SK-N-MC (cell line): ENCODE data around the gene ELOB.

Source experiments
- DNase-seq: peaks from one replicate; pipeline ENCODE4 v3.0.0-alpha.2; 2011; ENCODE audit warnings: low read depth, low spot score
- H3K27ac ChIP-seq: fragments of 200-600 bp; sonication (generic); 2 replicates; pipeline ENCODE4 v1.5.1; 2016; ENCODE audit warnings: mixed run types
- H3K36me3 ChIP-seq: fragments of 200-600 bp; sonication (generic); 2 replicates; pipeline ENCODE4 v1.6.1; 2017; ENCODE audit warnings: antibody characterized with exemption, low read length, mixed read lengths; ENCODE audit not compliant: insufficient read depth
- H3K4me3 ChIP-seq: fragments of 200-600 bp; sonication (generic); 2 replicates; pipeline ENCODE4 v1.5.1; 2016
- H3K9ac ChIP-seq: fragments of 200-600 bp; sonication (generic); 2 replicates; pipeline ENCODE4 v1.8.0; 2017; ENCODE audit warnings: mixed run types, mixed read lengths; ENCODE audit not compliant: insufficient read length
- H3K9me3 ChIP-seq: fragments of 200-600 bp; sonication (generic); 2 replicates; pipeline ENCODE4 v1.6.1; 2017; ENCODE audit warnings: low read depth, mild to moderate bottlenecking, antibody characterized with exemption, low read length, moderate library complexity, mixed read lengths
- EZH2 ChIP-seq: fragments of 200-600 bp; sonication (generic); IDR thresholded peaks from one replicate; pipeline ENCODE4 v1.6.1; 2017; ENCODE audit warnings: antibody characterized with exemption
- FOXP2 ChIP-seq: optimal IDR thresholded peaks from 2 replicates; pipeline ENCODE3; 2011; ENCODE audit warnings: mild to moderate bottlenecking, moderate library complexity; ENCODE audit not compliant: insufficient read depth; ENCODE audit errors: extremely low read length, control extremely low read depth
- POLR2AphosphoS5 ChIP-seq: IDR thresholded peaks from 2 replicates; pipeline ENCODE4 v1.6.1; 2012; ENCODE audit warnings: mild to moderate bottlenecking, low read depth, low read length, borderline replicate concordance

The ELOB gene

DNA sequence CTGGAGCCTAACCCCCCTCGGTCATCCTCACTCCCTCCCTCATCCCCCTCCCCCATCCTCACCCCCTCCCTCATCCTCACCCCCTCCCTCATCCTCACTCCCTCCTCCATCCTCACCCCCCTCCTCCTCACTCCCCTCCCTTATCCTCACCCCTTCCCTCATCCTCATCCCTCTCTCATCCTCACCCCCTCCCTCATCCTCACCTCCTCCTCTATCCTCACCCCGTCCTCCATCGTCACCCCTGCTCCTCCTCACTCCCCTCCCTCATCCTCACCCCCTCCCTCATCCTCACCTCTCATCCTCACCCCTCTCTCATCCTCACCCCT, 9.7 kb upstream of the ELOB start:
- TF ChIP-seq POLR2AphosphoS5 (no peak), EZH2 (no peak), FOXP2 (no peak)
- H3K27ac ChIP-seq = no peak overlapping the region

DNA sequence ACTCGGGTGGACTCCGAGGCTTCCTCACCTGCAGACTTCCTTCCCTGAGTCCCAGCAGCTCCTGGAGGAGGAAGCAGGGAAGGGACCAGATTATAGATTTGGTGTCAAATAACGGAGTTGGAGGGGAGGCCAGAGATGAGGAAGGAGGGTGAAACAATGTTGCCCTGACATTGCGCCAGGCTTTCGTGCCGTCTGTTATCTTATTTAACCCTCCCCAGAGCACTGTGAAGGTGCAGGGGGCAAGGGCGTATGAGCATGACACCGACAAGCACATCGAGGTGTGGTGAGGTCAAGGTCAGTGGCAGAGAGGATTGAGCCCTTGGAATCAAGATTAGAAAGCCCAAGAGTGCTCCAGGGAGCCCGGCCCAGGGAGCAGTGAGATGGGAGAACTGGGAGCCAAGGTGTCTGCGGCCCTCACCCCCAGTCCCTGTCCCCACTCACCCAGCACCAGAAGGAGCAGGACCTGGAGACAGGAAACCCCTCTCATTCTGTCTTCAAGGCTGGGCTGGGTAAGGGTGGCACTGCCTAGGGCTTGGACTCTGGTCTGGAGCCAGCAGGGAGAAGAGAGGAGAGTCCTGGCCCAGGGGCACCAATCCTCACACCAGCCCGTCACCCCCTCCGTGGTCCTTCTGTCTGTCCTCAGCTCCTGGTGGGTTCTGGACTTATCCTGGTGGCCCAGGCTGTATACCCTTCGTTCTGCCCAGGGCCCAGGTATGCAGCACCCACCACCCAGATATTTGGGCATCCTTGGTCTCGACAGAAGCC, 9.2 kb upstream of the ELOB start:
- no peaks in the 10 kb centered on the region for H3K36me3 ChIP-seq
- no peaks in the 10 kb centered on the region for H3K9me3 ChIP-seq
- no peak overlapping the region for H3K9ac ChIP-seq
- no peak overlapping the region for H3K4me3 ChIP-seq
- TF ChIP-seq EZH2 = no peak
- no peak for DNase-seq
- no peak overlapping the region for H3K27ac ChIP-seq

More for the DNA sequence above, 9.7 kb upstream of the ELOB start:
- no peaks in the 10 kb centered on the region for H3K36me3 ChIP-seq
- H3K9me3 ChIP-seq = no peaks in the 10 kb centered on the region
- no peak for DNase-seq
- no peak overlapping the region for H3K4me3 ChIP-seq
- H3K9ac ChIP-seq = no peak overlapping the region

DNA sequence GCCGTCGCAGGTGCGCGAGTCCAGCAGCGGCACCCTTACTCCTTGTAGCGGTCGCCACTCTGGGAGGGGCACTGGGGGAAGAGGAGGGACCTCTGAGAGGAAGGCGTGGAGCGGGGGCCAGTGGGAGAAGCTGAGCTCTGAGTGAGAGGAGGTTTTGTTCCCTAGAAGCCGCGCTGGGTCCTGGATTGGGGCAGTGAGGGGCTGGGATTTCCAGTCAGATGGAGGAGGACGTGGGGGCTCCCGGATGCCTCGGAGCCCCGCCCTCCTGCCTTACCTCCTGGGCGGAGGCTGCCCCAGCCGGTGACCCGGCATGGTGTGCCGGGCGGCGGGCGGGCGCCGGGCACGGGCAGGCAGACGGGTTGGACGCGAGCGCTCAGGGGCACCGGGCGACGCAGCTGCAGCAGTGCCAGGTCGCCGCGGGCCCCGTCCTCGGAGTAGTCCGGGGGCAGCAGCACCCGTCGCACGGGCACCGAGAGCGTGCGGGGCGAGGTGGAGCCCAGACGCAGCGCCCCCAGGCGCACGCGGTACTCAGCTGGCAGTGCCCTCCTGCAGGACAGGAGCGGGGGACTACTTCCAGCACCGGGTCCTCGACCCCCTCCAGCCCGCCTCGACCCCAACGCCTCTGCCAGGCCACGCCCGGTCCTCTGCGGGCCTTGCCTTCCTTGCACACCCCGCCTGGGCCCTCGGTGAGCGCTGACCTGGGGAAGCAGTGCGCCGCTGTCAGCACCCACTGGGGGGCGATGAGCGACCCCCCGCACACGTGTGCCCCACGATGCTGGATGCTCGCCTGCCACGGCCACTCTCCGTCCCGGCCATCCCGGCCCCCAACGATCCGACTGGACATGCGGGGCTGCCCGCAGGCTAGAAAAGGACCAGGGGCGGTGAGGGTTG, 8.3 kb upstream of the ELOB start:
- DNase-seq = no peak
- no peaks in the 10 kb centered on the region for H3K9me3 ChIP-seq
- no peak overlapping the region for H3K9ac ChIP-seq
- H3K4me3 ChIP-seq = no peak overlapping the region
- no peak overlapping the region for H3K27ac ChIP-seq
- TF ChIP-seq POLR2AphosphoS5 (no peak), FOXP2 (no peak), EZH2 (no peak)
- no peaks in the 10 kb centered on the region for H3K36me3 ChIP-seq

DNA sequence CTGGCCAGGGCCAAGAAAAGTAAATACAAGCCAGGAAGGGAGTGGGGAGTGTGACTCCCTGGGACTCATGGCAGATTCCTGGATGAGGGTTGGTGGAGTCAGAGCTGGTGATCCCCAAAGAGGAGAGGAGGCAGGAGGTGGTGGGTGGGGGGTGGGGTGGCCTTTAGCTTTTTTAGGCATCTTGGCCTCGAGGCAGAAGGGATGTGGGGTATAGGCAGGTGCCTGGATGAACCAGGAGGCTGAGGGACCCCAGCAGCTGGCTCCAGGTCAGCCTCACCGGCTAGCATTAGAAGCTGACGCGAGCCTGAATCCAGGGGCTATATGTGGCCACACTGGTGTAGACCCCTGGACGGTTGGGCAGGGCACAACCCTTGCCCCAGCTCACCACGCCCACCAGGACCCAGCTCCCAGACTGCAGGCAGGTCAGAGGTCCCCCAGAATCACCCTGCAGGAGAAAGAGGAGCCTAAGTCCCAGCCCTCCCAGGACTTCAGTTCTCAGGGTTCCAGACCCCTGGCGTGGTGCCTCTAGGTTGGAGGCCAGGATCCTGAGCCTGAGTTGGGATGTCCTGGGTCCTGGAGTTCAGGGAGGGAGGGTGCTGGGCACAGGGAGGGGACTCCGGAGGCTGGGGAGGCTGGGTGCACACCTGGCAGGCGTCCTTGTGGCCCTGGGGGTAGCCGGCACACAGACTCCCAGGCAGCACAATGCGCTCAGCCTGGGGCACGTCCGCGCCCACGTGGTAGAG, 7.4 kb upstream of the ELOB start:
- Histone ChIP-seq H3K9me3 (no peaks in the 10 kb centered on the region), H3K36me3 (no peaks in the 10 kb centered on the region), H3K4me3 (no peak overlapping the region), H3K27ac (no peak overlapping the region), H3K9ac (no peak overlapping the region)
- no peak for DNase-seq
- TF ChIP-seq POLR2AphosphoS5 (no peak), FOXP2 (no peak), EZH2 (no peak)

DNA sequence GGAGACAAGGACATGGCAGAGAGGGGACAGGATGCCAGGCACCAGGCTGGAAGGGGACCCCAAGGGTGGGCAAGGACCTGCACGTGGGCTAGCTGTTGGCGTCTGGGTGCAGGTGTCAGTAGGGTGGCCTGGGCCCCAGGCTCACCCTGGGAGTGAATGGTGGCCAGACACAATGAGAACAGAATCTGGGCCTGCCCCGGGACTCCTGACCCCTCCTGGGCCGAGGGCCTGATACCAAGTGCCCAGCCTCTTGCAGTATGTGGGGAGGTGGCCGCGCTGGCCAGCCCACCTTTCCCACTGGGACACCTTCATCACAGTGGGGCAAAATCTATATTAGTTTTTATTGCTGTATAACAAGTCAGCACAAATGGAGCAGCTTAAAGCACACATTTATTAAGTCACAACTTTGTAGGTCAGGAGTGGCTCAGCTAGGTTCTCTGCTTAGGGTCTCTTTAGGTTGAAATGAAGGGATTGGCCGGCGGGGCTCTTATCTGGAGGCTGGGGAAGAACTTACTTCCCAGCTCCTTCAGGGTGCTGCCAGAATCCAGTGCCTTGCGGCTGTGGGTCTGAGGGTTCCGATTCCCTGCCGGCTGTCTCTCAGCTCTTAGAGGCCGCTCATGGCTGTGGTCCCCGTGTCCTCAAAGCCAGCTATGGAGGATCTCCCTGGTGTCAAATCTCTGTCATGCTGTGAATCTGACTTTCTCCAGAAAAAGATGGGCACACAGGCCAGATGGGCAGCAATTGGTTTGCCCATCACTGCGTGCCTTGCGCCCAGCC, 6.7 kb upstream of the ELOB start:
- Histone ChIP-seq H3K4me3 (no peak overlapping the region), H3K9me3 (no peaks in the 10 kb centered on the region), H3K36me3 (no peaks in the 10 kb centered on the region), H3K9ac (no peak overlapping the region), H3K27ac (no peak overlapping the region)
- TF ChIP-seq FOXP2 (no peak), POLR2AphosphoS5 (no peak), EZH2 (no peak)
- no peak for DNase-seq

DNA sequence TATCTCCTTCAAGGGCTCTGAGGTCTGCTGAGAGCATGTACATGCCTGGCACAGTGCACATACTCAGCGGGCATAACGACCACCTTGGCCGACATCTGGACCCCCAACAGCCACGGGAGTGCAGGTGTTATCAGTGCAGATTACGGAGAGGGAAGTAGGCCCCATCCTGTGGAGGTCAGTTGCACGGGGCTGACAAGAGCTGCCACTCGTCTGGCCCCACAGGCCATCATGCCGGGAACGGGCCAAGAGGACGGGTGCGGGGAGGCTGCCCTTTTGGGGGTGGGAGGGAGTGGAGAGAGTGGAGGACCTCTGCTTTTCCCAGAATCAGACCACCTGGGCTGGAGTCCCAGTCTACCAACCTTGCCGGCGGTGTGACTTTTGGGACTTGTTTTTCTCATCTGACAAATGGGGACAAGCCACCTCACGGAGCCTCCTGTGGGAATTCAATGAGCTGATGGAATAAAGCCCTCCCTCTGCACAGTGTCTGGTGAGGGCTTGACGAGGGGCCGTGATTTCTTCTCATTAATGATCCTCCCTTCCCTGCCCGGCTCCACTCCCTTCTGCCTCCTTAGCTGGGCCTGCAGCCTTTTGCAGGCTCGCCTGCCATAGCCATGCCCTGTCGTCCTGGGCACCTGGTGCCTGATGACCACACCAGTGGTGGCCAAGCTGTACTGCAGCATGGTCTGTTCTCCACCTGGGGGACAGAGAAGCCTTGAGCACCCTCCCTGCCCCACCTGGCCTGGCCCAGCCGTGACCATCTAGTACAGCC, 5.7 kb upstream of the ELOB start:
- H3K27ac ChIP-seq = no peak overlapping the region
- TF ChIP-seq FOXP2 (no peak), POLR2AphosphoS5 (no peak)
- no peaks in the 10 kb centered on the region for H3K36me3 ChIP-seq
- H3K9me3 ChIP-seq = no peaks in the 10 kb centered on the region
- no peak overlapping the region for H3K9ac ChIP-seq
- no peak for DNase-seq
- no peak overlapping the region for H3K4me3 ChIP-seq

DNA sequence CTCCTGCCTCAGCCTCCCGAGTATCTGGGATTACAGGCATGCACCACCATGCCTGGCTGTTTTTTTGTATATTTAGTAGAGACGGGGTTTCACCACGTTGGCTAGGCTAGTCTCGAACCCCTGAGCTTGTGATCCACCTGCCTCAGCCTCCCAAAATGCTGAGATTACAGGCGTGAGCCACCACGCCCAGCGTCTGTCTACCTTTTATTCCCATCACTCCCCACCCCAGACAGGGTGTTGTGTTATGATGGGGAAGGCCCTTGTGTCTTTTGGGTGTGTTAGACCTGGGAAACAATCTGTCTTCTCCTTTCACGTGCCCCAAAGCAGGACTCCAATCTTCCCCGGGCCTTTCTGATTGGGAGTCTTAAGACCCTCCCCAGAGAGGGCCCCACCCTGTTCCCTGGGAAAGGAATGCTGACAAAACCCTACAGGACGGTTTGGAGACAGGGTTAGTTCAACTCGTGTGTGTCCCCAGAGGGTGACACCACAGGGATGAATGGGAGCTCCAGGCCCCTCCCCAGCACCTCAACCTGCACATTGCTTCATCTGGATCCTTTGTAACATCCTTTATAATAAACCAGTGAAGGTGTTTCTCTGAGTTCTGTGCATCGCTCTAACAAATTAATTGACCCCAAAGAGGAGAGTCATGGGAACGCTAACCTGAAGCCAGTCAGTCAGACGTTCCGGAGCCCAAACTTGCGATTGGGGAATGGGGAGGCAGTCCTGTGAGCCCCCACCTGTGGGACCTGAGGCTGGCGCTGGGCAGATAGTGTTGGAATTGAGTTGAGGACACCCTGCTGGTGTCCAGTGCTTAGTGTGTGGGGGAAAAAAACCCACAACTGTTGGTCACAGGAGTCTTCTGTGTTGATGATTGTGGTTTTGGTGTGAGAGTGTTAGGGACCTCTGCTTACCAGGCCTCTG, 3.2 kb upstream of the ELOB start:
- Histone ChIP-seq H3K27ac (no peak overlapping the region), H3K9ac (no peak overlapping the region), H3K4me3 (no peak overlapping the region), H3K9me3 (no peaks in the 10 kb centered on the region), H3K36me3 (no peaks in the 10 kb centered on the region; the same call in 1 of the 2 replicates)
- TF ChIP-seq POLR2AphosphoS5 = no peak
- no peak for TF ChIP-seq FOXP2
- no peak for TF ChIP-seq EZH2
- no peak for DNase-seq
